Activated T-cell treated with anti-CD3 and anti-CD28 coated beads for 24 hours (primary cell): ENCODE results near the gene ARHGAP11A.

Experiments used
- DNase-seq: peaks from one replicate; pipeline ENCODE4 v3.0.0-alpha.2; 2020; ENCODE audit warnings: low read depth

Gene ARHGAP11A

GRCh38 chr15:32657198-32657883 is 42.0 kb downstream of the ARHGAP11A start:
- no peak for DNase-seq

- DNase-seq, result no peak
Measured at GRCh38 chr15:32657941-32658340, 42.6 kb downstream of the ARHGAP11A start.

- no peak for DNase-seq
Measured at GRCh38 chr15:32659340-32660155, 44.2 kb downstream of the ARHGAP11A start.

GRCh38 chr15:32663671-32664070 is 48.4 kb downstream of the ARHGAP11A start:
- DNase-seq, result no peak

- DNase-seq, result no peak
Measured at GRCh38 chr15:32664796-32665195, 49.5 kb downstream of the ARHGAP11A start.

- DNase-seq, result no peak
Measured at GRCh38 chr15:32667321-32667720, 52.0 kb downstream of the ARHGAP11A start.

GRCh38 chr15:32668942-32669341 is 53.6 kb downstream of the ARHGAP11A start:
- DNase-seq, result no peak

- DNase-seq, result no peak
Measured at GRCh38 chr15:32669896-32670611, 54.8 kb downstream of the ARHGAP11A start.

- DNase-seq, result no peak
Measured at GRCh38 chr15:32670623-32671022, 55.3 kb downstream of the ARHGAP11A start.

- DNase-seq, result no peak
Measured at GRCh38 chr15:32671339-32672325, 56.3 kb downstream of the ARHGAP11A start.

GRCh38 chr15:32674681-32675080 is 59.4 kb downstream of the ARHGAP11A start:
- DNase-seq, result no peak

- DNase-seq, result no peak
Measured at GRCh38 chr15:32675466-32675865, 60.2 kb downstream of the ARHGAP11A start.

- DNase-seq, result no peak
Measured at GRCh38 chr15:32676169-32676568, 60.9 kb downstream of the ARHGAP11A start.

- DNase-seq, result no peak
Measured at GRCh38 chr15:32677238-32677750, 62.0 kb downstream of the ARHGAP11A start.

GRCh38 chr15:32679298-32679690 is 64.0 kb downstream of the ARHGAP11A start:
- DNase-seq, result no peak

GRCh38 chr15:32682569-32682968 is 67.3 kb downstream of the ARHGAP11A start:
- DNase-seq, result no peak

- no peak for DNase-seq
Measured at GRCh38 chr15:32682977-32683630, 67.8 kb downstream of the ARHGAP11A start.

- no peak for DNase-seq
Measured at GRCh38 chr15:32683906-32684584, 68.7 kb downstream of the ARHGAP11A start.

GRCh38 chr15:32685576-32685975 is 70.3 kb downstream of the ARHGAP11A start:
- DNase-seq, result no peak

GRCh38 chr15:32687556-32687955 is 72.3 kb downstream of the ARHGAP11A start:
- no peak for DNase-seq
